GM21360 (cell line): ENCODE data around the gene PSEN1.
"Not testable (repeated sequence)": the region's sequence is repeated elsewhere in the genome, so short reads cannot be mapped to it uniquely, and the experiment has no call there.

ENCODE experiments used
- ATAC-seq: cut with Tn5 transposase; IDR thresholded peaks from one replicate; pipeline ENCODE4 v1.9.1; 2021; ENCODE audit warnings: mild to moderate bottlenecking, moderate library complexity; ENCODE audit not compliant: unreplicated experiment

Gene PSEN1

GRCh38 chr14:73162251-73162650 lies 25.9 kb downstream of the PSEN1 start:
- no peak for ATAC-seq

- ATAC-seq, result no peak
These were observed 30.1 kb downstream of the PSEN1 start for GRCh38 chr14:73166399-73166798.

DNA sequence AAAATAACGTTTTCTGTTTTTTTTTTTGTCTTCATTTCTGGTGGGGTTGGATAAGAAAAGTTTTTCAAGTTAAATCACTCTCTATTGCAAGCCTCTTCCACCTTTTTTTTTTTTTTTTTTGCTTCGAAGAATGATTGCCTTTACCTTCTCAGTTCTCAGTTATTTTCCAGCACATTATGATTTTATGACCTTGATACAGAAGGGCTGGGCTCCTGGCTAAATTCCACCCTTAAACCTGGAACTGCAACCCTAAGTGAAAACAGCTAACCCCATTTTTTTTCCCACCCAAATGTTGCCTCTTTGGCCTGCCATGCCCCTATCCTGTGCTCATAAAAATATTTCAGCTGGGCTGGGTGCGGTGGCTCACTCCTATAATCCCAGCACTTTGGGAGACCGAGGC lies 31.4 kb downstream of the PSEN1 start:
- no peak for ATAC-seq

DNA sequence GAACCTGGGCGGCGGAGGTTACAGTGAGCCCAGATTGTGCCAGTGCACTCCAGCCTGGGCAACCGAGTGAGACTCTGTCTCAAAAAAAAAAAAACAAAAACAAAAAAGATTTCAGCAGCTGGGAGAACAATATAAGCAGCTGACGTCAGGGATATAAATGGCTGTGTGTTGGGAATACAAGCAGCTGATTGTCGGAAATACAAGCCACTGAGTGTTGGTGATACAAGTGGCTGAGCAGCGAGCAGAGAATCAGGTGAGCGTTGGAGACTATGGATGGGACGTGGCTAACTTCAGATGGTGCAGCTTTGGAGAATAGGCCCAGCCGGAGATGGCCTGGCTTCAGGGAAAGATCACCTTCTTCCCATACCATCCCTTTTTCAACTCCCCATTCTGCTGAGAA lies 32.0 kb downstream of the PSEN1 start:
- ATAC-seq, result no peak

DNA sequence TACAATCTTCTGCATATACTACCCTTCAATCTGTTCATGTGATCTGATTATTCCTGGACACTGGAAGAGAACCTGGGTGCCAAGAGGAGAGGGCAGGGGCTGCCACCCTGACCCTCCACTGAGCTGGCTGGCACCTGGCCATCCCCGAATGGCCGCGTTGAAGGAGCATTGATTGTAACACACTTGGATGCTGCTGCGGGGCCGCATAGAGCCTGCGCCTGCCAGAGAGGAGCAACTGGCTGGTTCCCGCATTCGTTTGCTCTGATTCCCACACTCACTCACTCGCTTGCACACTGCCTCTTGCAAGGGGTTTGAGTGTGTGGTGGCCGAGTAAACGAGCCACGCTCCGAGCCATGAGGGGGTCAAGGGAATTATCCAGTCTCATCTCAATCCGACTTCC lies 32.4 kb downstream of the PSEN1 start:
- no peak for ATAC-seq

DNA sequence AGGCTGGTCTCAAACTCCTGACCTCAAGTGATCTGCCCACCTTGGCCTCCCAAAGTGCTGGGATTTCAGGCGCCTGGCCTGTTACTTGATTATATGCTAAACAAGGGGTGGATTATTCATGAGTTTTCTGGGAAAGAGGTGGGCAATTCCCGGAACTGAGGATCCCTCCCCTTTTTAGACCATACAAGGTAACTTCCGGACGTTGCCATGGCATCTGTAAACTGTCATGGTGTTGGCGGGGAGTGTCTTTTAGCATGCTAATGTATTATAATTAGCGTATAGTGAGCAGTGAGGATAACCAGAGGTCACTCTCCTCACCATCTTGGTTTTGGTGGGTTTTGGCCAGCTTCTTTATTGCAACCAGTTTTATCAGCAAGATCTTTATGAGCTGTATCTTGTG lies 33.5 kb downstream of the PSEN1 start:
- not testable (repeated sequence) for ATAC-seq

- ATAC-seq, result no peak
These were observed 34.4 kb downstream of the PSEN1 start for GRCh38 chr14:73170686-73171085.

DNA sequence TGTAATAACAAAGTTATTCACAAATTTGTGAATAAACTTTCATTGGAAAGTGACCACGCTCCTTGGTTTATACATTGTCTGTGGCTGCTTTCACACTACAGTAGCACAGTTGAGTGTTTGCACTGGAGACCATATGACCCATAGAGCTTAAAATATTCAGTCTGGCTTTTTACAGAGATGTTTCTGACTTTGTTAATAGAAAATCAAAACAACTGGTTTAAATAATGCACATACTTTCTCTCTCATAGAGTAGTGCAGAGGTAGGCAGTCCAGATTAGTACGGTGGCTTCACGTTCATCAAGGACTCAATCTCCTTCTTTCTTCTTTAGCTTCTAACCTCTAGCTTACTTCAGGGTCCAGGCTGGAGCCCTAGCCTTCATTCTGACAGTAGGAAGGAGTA lies 36.2 kb downstream of the PSEN1 start:
- ATAC-seq, result no peak

GRCh38 chr14:73173092-73173735 lies 36.9 kb downstream of the PSEN1 start:
- no peak for ATAC-seq

- no peak for ATAC-seq
These were observed 40.4 kb downstream of the PSEN1 start for GRCh38 chr14:73176685-73177084.

DNA sequence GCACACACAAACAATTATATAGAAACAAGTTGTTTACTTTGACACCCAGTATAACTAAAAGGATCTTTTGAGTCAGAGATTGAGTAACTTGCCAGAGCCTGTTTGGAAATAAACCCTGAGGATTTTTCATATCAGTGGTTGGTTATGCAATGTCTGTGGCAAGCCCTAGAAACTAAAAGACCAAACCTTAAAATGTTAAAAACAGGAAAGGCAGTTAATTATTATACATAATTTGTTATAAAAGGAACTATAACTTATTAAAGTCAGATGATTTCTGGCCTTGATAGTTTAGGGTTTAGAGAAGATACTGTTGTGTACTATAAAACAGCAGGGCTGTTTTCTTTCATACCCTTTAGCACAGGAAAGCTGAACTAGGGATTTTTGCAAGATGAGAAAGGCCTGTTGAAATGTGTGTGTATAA lies 44.1 kb downstream of the PSEN1 start:
- no peak for ATAC-seq

GRCh38 chr14:73180969-73181368 lies 44.7 kb downstream of the PSEN1 start:
- not testable (repeated sequence) for ATAC-seq

- no peak for ATAC-seq
These were observed 52.2 kb downstream of the PSEN1 start for GRCh38 chr14:73188501-73188911.

DNA sequence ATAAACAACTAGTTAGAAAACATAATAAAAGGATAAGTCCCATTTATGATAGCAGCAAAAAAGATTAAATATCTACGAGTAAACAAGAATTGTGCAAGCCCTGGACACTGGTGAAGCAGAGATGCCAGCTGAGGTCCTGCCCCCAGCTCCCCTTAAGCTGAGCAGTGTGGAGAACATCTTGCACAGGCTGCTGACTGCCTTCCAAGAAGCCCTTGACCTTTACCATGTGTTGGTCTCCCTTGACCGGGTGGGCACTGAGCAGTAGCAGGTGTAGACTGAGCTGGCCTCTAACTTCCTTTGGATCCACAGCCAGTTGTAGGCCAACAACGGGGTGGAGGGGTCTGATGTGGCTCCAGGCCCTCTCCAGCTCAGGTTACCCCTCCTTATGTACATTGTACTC lies 53.3 kb downstream of the PSEN1 start:
- no peak for ATAC-seq

DNA sequence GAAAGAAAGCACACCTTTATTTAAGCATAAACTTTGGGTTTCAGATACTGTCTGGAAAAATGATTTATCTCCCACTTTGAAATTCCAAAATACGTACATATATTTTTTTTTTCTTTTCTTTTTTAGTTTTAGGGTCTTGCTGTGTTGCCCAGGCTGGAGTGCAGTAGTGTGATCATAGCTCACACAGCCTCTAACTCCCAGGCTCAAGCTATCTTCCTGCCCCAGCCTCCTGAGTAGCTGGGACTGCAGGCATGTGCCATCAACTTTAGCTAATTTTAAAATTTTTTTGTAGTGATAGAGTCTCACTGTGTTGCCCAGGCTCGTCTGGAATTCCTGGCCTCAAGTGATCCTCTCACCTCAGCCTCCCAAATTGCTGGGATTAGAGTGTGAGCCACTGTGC lies 55.1 kb downstream of the PSEN1 start:
- no peak for ATAC-seq

DNA sequence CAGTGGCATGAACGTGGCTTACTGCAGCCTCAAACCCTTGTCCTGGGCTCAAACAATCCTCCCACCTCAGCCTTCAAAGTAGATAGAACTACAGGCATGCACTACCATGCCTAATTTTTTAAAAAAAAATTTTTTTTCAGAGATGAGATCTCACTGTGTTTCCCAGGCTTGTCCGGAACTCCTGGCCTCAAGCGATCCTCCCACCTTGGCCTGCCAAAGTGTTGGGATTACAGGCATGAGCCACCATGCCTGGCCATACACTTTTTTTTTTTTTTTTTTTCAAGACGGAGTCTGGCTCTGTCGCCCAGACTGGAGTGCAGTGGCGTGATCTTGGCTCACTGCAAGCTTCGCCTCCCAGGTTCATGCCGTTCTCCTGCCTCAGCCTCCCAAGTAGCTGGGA lies 58.0 kb downstream of the PSEN1 start:
- ATAC-seq, result not testable (repeated sequence)

- no peak for ATAC-seq
These were observed 61.9 kb downstream of the PSEN1 start for GRCh38 chr14:73198253-73198652.

- no peak for ATAC-seq
These were observed 67.2 kb downstream of the PSEN1 start for GRCh38 chr14:73203527-73203926.

DNA sequence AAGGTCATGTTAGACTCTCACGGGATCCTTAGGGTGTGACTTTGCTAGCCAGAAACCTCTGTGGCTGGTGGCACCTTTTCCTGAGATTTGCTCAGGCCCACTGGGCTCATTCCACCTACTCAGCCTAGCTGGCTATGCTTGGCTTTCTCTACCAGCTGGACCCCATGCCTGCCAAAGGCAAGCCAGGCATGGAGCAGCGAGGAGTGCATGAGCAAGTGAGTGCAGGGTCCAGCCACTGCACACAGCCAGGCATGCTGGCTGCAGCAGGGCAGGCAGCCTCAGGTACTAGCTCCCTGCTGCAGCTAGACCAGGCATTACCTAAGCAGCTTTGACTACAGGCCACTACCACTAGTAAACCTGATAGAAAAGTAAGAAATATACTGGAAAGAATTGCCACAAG lies 71.3 kb downstream of the PSEN1 start:
- no peak for ATAC-seq

DNA sequence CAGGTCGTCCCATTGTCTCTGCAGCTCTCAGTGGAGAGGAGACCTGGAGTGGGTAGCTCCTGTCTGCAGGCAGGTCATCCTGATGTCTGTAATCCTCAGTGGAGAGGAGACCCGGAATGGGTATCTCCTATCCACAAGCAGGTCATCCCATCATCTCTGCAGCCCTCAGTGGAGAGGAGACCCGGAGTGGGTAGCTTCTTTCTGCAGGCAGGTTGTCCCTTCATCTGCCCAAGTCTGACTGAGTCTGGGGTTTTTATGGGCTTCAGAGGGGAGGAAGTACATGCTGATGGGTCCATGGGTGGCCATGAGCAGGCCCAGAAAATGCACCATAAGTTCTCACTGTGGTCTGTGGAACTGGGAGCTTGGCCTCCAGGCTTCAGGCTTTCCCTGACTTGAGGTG lies 72.1 kb downstream of the PSEN1 start:
- no peak for ATAC-seq

DNA sequence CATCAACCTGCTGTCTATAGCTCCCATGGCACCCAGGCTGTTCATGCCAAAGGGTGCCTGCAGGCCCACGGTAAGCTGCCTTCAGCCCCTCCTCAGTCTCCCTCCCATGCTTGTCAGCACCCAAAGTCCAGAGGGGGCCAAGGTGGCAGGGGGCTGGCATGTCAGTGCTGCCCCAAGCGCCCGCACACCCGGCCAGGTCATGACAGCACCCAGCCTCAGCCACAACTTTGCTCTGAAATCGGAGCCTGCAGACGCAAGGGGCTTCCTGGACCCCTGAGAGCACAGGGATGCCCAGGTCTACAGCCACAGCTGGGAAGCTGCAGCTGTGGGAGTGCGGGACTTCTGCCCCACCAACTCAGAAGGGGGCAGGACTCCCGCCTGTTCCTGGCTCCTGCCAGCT lies 72.5 kb downstream of the PSEN1 start:
- ATAC-seq, result no peak

DNA sequence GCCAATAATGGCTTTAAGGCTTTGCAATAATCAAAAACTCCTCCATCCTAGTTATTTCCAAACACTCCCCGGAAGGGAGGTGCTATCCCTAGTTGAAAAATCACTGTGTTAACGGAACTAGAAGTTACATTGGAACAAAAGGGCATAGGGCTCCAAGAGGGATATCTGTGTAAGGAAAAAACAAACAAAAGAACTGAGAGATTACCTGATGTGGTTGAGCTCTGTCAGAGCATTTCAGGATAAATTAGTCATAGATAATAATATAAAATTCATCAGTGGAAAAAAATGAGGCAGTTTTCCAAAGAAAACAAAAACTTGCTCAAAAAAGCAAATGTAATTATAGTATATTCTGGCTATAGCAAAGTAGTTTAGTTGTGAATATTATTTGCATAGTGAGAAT lies 73.6 kb downstream of the PSEN1 start:
- no peak for ATAC-seq

DNA sequence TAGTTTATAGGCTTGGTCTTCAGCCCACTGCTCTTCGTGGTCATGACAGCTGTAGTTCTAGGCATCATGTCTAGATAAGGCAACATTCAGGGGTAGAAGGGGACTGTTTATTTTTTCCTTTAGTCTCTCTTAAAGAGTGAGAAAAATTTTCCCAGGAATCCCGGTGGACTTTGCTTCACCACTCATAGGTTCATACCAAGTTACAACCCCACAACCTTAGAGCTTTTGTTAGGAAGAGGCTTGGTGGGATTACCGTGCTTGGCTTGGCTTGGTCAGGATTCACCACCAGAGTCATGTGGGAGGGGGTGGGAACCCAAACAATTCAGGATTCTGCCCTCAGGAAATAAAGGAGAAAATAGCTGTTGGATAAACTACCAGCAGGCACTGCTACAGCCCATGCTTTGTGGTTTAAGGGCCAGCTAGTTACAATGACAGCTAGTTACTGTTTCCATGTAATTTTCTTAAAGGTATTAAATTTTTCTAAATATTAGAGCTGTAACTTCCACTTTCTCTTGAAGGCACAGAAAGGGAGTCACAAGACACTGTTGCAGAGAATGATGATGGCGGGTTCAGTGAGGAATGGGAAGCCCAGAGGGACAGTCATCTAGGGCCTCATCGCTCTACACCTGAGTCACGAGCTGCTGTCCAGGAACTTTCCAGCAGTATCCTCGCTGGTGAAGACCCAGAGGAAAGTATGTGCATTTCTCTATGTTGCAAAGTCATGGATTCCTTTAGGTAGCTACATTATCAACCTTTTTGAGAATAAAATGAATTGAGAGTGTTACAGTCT lies 75.1 kb downstream of the PSEN1 start:
- no peak for ATAC-seq
